Epithelial cell of esophagus (primary cell): ENCODE results near the gene SRSF10.
"Not testable (repeated sequence)": the region's sequence is repeated elsewhere in the genome, so short reads cannot be mapped to it uniquely, and the experiment has no call there.

Experiments
- DNase-seq: peaks from one replicate; pipeline ENCODE4 v3.0.0; 2010; ENCODE audit warnings: low read depth
- H3K4me3 ChIP-seq: 2 replicates; pipeline ENCODE4 v1.5.1; 2011; ENCODE audit warnings: mild to moderate bottlenecking, low read length, control low read depth
- CTCF ChIP-seq: IDR thresholded peaks from 2 replicates; pipeline ENCODE4 v1.5.1; 2011; ENCODE audit warnings: low read depth, mild to moderate bottlenecking, low read length, control low read depth, inconsistent platforms; ENCODE audit not compliant: insufficient read depth; ENCODE audit errors: missing control alignments

The SRSF10 gene

DNA sequence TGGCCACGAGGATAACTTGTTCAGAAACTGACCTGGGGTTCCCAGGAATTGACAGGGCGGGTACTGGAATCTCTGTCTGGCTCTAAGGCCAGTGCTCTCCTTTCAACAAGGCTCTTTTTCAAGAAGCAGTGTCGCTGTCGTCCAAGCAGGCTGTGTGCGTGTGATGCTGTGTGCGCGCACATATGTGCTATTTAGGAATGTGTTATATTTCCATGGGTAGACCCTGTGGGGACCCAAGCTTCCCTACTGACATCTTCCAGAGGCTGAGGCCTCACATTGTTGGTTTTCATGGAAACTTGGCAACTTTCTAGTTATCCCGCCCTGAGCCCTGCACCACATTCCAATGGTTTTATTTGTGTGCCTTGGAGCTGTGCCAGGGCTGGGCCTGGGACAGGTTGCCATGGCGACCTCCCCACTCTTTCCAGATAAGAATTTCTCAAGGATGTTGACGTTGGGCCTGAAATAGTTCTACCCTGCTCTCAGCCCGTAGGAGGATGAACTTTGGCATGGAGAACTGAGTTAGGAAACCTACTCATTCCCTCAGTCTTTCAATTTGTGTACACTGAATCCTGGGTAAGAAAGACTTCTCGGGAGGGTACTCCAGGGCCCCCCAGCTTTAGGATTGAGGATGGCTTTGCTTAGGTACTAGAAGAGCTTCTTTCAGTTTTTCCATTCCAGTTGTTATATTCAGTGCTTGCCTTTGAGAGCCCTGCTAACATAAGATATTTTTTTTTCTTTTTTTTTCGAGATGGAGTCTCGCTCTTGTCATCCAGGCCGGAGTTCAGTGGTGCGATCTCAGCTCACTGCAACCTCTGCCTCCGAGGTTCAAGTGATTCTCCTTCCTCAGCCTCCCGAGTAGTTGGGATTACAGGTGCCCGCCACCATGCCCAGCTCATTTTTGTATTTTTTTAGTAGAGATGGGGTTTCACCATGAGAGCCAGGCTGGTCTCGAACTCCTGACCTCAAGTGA is 38.8 kb upstream of the SRSF10 start:
- no peak overlapping the region for H3K4me3 ChIP-seq
- no peak for TF ChIP-seq CTCF
- peak; percentile 95 for DNase-seq

DNA sequence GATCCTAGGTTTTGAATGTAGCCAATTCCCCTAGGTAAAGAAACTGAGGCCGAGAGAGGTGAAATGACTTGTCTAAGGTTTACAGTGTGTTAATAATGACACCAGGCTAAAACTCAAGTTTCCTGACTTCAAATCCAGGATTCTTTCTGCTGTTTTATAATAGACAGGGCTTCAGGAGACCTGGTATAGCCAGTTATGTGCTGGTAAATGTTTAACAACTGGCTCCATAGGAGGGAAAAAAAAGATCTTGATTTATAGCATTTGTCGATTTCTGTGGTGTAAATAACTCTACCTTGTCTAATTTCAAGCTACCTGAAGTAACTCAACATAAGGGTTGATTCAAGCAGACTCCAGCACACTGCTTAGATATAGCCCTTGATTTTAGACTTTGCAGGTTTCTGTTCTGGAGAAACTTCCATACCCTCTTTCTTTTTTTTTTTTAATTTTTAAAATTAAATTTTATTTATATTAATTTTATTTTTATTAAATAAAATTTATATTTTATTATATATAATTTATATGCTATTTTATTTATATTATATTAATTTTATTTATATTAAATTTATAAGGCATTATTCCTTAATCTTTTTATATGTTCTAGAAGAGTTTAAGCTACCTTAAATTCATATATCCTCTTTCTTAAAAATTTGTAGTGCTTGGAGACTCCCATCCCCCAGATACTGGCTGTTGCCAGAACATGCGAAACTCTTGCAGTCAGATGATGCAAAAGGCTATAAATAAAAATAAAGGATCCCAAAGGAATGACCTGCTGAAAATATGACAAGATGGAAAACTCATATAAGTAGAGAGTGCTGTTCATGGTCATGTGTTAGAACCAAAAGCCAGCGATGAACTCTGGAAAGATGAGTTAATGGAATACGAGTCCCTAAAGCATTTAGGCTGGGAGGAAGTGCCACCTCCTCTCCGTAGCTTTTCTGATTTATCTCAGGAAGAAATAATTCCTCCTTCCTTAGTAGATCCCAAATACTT is 35.4 kb upstream of the SRSF10 start:
- no peak for DNase-seq
- H3K4me3 ChIP-seq: no peak overlapping the region
- TF ChIP-seq CTCF: no peak

GRCh38 chr1:24012878-24013277 is 32.8 kb upstream of the SRSF10 start:
- H3K4me3 ChIP-seq, DNase-seq: not testable (repeated sequence)

- no peak overlapping the region for H3K4me3 ChIP-seq
- no peak for TF ChIP-seq CTCF
- DNase-seq: no peak
Measured at GRCh38 chr1:24010650-24011049, 30.5 kb upstream of the SRSF10 start.

GRCh38 chr1:24009406-24009805 is 29.3 kb upstream of the SRSF10 start:
- TF ChIP-seq CTCF: no peak
- no peak overlapping the region for H3K4me3 ChIP-seq
- DNase-seq: peak; percentile 69

DNA sequence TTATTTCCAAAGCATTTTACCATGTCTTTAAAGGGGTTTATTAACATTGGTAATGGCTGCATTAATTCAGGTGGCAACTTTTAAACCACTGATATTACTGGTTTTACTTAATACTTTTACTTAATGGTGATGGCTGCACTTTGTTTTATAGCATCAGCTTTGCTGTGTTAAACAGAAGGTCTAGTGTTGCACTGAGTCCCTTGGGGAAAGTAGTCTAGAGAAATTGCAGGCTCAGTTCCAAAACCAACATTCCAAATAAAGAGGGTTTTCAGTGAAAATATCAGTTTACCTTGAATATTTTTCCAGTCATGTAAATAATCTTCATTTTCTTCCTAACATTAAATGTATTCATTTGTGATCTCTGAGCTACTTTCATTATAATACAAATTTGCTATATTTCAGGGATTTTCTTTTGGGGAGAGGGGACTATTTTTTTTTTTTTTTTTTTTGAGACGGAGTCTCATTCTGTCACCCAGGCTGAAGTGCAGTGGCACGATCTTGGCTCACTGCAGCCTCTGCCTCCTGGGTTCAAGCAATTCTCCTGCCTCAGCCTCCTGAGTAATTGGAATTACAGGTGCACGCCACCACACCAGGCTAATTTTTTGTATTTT is 28.6 kb upstream of the SRSF10 start:
- H3K4me3 ChIP-seq, DNase-seq: not testable (repeated sequence)

- H3K4me3 ChIP-seq: no peak overlapping the region
- no peak for DNase-seq
- no peak for TF ChIP-seq CTCF
Measured at GRCh38 chr1:24007079-24007478, 27.0 kb upstream of the SRSF10 start.
